Right ventricle myocardium inferior (tissue), 1 donor: ENCODE data around the gene ZBTB32. TPM values are rescaled to one million over a fixed set of nuclear protein-coding genes. Genes with fewer than 3 reads are reported as not detected.
"Not testable (repeated sequence)": the region's sequence is repeated elsewhere in the genome, so short reads cannot be mapped to it uniquely, and the experiment has no call there.

Experiments
- ATAC-seq: fragments of 200-7000 bp; cut with Tn5 transposase; one replicate; pipeline ENCODE4 v1.9.1; 2020; ENCODE audit warnings: mild to moderate bottlenecking, moderate library complexity
- DNase-seq: peaks from one replicate; pipeline ENCODE4 v3.0.0; 2021; ENCODE audit errors: missing footprints
- intact Hi-C: fragments of 100-400 bp; cut with DNase I; formaldehyde crosslinking; loops from one replicate; pipeline ENCODE4 v1.11.0; 2022
- total RNA-seq: library from RNA; stranded (reverse); fragmentation: NEBNext Ultra II Directional; extraction: Animal tissue kit (Norgen Biotek cat#: 25700); gene quantifications from one replicate; pipeline ENCODE4 v1.2.1, GENCODE V29; 2021
- donor health status: DM: no; HTN: yes; CAD: no; lungs with severe emphysema.

ZBTB32 gene
- total RNA-seq, 1 donor from 2014 or later = not detected

DNA sequence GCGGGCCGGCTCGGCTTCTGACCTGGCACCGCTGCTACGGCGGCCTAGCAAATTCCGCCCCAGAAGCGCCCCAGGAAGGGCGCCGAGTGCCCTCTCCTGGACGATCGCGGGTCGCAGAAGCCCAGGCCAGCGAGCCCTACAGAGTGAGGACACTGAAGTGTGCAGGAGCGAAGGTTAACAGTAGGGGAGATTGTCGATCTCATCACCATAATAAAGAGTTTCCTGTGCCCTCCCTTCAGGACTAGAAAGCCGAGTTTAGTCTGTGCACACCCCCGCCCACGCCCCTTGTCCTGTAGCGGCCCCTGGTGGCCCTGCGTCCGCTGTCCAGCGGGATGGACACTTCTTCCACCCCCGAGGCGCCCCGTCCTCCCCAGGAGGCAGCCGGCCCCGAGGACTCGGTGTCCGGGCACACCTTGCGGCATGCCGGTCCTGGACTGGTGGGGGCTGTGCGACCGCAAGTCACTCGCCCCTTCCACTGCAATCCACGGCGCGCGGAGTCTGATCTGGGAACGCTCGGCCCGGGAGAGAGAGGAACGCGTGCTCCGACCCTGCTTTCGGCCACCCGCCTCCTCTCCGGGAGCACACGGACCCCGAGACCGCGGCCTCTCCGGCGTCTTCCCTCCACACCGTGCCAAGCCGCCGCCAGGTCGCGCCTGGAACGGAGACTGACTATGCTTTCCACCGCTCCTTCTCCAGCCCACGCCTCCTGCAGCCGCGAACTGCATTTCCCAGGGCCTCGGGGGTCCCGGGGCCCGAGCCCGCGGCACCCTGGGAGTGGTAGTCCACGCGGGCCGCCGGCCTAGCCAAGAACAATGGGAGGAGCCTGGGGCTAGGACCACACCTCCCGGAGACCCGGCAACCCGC, 12.7 kb downstream of the ZBTB32 start:
- intact Hi-C loops = loop anchor here (1.0 kb wide), 6 partner anchors 15 to 214 kb away; partner anchors contain the start of genes HSPB6, PSENEN and U2AF1L4
- peak; percentile 99 for DNase-seq
- peak; percentile 96 for ATAC-seq

DNA sequence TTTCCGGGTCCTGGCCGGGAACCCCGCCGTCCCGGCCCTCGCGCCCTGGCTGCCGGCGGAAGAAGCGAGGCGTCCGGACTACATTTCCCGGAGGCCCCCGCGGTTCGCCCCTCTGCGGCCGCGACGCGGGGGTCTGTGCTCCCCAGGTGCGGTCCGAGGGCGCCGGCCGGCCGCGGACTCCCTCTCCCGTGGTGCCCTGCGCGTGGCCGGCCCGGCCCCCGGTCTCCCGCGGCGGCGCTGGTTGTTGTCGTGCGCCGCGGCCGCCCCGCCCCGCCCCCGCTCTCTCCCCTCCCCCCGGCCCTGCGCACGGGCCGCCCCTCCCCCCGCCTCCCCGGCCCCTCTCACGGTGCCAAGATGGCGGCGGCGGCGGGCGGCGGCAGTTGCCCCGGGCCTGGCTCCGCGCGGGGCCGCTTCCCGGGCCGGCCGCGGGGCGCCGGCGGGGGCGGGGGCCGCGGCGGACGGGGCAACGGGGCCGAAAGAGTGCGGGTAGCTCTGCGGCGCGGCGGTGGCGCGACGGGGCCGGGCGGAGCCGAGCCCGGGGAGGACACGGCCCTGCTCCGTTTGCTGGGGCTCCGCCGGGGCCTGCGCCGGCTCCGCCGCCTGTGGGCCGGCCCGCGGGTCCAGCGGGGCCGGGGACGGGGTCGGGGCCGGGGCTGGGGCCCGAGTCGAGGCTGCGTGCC, 13.4 kb downstream of the ZBTB32 start, which contains the start of gene KMT2B:
Gene KMT2B (plus strand): TSS at position 339 of the 680 bp plus-strand sequence. CDS start 16 bp downstream, at position 355.
- DNase-seq = no peak
- ATAC-seq = peak; percentile 82
- intact Hi-C loops = loop anchor here (1.0 kb wide), 4 partner anchors 25 to 213 kb away; partner anchors contain the start of genes PSENEN and U2AF1L4

DNA sequence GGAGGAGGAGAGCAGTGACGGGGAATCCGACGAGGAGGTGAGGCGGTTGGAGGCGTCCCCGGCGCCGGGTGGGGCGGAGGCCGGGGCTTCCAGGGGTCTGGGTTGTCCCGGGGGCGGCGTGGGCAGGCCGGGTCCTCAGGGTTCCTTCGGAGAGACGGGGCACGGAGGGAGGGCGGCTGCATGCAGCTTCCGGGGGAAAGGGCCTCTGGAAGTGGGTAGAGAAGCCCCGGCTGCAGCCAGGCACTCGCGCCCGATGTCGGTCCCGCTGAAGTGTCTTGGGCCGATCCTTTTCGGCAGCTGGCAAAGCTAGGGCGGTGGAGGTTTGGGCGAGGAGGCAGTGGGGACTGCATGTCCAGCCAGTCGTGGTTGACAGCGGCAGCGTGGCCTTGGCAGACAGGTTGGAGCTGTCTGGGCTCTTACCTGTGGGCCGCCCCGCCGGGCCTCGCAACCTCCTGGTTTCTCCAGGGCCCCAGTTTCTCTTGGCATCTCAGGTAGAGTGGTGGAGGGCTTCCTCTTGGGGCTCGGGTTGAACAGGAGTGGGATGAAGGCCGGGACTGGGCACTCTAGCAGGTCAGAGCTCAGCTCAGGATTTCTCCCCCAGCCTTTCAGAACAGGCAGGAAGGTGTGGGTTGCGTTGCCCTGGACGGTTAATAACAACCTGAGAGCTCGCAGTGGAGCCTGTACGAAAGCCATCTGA, 14.1 kb downstream of the ZBTB32 start:
- ATAC-seq = no peak
- intact Hi-C loops = no loop called here
- peak; percentile 70 for DNase-seq

DNA sequence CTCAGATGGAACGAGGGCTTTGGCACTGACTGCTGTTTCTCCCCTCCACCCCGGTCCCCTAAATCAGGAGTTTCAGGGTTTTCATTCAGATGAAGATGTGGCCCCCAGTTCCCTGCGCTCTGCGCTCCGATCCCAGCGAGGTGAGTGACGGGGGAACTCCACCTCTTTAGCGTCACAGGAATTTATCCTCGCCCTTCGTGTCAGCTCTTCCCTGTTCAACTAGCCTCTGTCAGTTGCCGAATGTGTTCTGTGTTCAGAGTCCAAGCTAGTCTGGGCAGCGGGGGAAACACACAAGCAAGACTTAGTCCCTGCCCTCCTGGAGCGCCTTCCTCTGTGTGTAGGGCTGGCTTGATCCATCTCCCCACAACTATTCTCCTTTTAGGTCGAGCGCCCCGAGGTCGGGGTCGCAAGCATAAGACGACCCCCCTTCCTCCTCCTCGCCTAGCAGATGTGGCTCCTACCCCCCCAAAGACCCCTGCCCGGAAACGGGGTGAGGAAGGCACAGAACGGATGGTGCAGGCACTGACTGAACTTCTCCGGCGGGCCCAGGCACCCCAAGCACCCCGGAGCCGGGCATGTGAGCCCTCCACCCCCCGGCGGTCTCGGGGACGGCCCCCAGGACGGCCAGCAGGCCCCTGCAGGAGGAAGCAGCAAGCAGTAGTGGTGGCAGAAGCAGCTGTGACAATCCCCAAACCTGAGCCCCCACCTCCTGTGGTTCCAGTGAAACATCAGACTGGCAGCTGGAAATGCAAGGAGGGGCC, 15.2 kb downstream of the ZBTB32 start:
- ATAC-seq (no peak), DNase-seq (peak; percentile 45)
- intact Hi-C loops = no loop called here

DNA sequence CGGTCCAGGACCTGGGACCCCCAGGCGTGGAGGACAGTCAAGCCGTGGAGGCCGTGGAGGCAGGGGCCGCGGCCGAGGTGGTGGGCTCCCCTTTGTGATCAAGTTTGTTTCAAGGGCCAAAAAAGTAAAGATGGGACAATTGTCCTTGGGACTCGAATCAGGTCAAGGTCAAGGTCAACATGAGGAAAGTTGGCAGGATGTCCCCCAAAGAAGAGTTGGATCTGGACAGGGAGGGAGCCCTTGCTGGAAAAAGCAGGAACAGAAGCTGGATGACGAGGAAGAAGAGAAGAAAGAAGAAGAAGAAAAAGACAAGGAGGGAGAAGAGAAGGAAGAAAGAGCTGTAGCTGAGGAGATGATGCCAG, 15.8 kb downstream of the ZBTB32 start:
- intact Hi-C loops = no loop called here
- DNase-seq = no peak
- no peak for ATAC-seq

DNA sequence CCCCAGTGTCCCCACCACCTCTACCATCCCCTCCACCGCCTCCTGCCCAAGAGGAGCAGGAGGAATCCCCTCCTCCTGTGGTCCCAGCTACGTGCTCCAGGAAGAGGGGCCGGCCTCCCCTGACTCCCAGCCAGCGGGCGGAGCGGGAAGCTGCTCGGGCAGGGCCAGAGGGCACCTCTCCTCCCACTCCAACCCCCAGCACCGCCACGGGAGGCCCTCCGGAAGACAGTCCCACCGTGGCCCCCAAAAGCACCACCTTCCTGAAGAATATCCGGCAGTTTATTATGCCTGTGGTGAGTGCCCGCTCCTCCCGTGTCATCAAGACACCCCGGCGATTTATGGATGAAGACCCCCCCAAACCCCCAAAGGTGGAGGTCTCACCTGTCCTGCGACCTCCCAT, 16.3 kb downstream of the ZBTB32 start:
- ATAC-seq (no peak), DNase-seq (peak; percentile 14)
- intact Hi-C loops = no loop called here

DNA sequence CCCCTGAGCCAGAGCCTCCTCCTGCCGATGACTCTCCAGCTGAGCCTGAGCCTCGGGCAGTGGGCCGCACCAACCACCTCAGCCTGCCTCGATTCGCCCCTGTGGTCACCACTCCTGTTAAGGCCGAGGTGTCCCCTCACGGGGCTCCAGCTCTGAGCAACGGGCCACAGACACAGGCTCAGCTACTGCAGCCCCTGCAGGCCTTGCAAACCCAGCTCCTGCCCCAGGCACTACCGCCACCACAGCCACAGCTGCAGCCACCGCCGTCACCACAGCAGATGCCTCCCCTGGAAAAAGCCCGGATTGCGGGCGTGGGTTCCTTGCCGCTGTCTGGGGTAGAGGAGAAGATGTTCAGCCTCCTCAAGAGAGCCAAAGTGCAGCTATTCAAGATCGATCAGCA, 17.0 kb downstream of the ZBTB32 start:
- ATAC-seq (no peak), DNase-seq (peak; percentile 66)
- intact Hi-C loops = no loop called here

DNA sequence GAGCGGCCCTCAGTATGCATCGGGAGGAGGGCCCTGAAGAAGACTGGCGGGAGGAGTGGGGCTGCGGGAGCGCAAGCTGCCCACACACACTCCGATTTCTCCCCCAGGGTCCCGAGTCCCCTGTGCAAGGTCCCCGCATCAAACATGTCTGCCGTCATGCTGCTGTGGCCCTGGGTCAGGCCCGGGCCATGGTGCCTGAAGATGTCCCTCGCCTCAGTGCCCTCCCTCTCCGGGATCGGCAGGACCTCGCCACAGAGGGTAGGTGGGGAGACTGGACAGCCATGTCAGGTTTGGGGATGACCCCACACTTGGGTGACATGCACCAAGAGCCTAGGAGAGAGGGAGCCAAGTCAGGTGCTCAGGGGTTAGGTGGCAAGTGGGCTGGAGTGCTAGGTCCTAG, 18.1 kb downstream of the ZBTB32 start:
- intact Hi-C loops = no loop called here
- DNase-seq (peak; percentile 37), ATAC-seq (no peak)

DNA sequence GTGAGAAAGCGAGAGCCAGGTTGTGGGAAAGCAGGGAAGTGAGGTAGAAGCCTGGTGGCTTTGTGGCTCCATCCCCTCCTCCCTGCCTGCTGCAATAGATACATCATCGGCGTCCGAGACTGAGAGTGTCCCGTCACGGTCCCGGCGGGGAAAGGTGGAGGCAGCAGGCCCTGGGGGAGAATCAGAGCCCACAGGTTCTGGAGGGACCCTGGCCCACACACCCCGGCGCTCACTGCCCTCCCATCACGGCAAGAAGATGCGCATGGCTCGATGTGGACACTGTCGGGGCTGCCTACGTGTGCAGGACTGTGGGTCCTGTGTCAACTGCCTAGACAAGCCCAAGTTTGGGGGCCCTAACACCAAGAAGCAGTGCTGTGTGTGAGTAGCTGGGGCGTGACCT, 18.5 kb downstream of the ZBTB32 start:
- no peak for ATAC-seq
- intact Hi-C loops = no loop called here

DNA sequence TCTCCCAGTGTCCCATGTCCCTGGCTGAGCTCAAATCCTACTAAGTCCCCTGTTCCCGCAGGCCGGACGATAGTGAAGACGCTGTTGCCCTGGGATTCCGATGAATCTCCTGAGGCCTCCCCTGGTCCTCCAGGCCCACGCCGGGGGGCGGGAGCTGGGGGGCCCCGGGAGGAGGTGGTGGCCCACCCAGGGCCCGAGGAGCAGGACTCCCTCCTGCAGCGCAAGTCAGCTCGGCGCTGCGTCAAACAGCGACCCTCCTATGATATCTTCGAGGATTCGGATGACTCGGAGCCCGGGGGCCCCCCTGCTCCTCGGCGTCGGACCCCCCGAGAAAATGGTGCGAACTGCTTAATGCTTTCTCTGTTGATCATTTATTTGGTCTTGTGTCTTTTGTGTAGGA, 19.3 kb downstream of the ZBTB32 start:
- no peak for DNase-seq
- no peak for ATAC-seq
- intact Hi-C loops = no loop called here

More for the DNA sequence above, 18.5 kb downstream of the ZBTB32 start:
- peak; percentile 17 for DNase-seq

DNA sequence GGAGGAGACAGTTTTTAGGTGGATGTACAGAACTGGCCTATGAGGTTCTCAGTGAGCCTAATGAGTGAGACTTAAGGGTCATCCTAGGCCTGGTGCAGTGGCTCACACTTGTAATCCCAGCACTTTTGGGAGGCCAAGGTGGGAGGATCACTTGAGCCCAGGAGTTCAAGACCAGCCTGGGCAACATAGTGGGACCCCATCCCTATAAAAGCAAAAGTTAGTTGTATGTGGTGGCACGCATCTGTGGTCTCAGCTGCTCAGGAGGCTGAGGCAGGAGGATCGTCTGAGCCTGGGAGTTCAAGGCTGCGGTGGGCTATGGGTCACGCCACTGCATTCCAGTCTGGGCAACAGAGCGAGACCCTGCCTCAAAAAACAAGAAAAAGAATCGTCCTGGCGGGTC, 19.8 kb downstream of the ZBTB32 start:
- ATAC-seq, intact Hi-C loops, DNase-seq: not testable (repeated sequence)

DNA sequence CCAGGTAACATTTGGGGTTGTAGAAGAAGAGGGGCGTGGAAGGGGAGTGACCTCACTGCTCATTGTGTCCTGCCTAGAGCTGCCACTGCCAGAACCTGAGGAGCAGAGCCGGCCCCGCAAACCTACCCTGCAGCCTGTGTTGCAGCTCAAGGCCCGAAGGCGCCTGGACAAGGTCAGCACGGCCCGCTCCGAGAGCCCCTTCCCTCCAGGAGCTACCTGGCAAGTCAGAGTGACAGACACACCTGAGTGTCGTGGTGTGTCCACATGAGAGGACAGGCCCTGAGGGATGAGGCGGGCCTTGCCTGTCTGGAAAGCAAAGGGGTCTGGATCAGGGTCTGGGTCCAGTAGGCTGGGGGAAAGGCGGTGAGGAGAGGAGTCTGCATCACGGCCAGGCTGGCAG, 20.2 kb downstream of the ZBTB32 start:
- ATAC-seq = no peak
- intact Hi-C loops = no loop called here
- DNase-seq = peak; percentile 25

DNA sequence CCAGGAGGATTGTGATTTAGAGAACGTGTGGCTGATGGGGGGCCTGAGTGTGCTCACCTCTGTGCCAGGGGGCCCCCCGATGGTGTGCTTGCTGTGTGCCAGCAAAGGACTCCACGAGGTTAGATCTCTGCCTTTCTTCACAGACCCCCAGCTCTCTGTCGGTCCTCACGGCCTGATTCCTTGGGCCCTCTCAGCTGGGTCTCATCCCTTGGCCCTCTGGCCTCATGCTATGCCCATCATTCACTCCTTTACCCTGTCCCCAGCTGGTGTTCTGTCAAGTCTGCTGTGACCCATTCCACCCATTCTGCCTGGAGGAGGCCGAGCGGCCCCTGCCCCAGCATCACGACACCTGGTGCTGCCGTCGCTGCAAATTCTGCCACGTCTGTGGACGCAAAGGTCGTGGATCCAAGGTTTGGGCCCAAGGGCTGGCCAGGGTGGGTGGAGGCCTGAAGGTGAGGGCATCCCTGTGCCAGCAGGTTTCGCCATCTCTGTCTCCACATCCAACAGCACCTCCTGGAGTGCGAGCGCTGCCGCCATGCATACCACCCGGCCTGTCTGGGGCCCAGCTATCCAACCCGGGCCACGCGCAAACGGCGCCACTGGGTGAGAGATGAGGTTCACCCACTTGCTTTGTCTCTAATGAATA, 21.0 kb downstream of the ZBTB32 start:
- intact Hi-C loops = no loop called here
- DNase-seq = peak; percentile 59

DNA sequence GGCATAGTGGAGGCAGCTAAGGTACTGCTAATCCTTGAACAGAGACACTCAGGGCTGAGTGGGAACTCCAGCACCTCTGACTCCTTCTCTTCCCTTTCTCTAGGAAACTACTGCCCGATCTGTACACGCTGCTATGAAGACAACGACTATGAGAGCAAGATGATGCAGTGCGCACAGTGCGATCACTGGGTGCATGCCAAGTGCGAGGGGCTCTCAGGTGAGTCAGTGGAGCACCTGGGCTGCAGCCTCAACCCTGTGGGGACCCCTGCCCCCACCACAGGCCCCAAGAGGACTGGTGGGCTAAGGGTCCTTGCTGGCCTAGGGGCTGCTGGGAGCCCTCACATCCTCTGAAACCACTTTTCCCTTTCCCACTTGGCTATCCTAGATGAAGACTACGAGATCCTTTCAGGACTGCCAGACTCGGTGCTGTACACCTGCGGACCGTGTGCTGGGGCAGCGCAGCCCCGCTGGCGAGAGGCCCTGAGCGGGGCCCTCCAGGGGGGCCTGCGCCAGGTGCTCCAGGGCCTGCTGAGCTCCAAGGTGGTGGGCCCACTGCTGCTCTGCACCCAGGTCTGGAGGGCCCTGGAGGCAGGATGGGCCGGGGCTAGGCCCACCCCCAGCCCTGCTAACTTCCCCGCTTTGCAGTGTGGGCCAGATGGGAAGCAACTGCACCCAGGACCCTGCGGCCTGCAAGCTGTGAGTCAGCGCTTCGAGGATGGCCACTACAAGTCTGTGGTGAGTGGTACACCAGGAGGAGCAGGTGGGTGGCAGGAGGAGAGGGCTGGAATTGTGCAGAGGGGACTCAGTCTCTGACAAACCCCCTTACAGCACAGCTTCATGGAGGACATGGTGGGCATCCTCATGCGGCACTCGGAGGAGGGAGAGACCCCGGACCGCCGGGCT, 22.9 kb downstream of the ZBTB32 start:
- peak; percentile 32 for DNase-seq
- intact Hi-C loops = no loop called here
- no peak for ATAC-seq

More for the DNA sequence above, 21.0 kb downstream of the ZBTB32 start:
- no peak for ATAC-seq

DNA sequence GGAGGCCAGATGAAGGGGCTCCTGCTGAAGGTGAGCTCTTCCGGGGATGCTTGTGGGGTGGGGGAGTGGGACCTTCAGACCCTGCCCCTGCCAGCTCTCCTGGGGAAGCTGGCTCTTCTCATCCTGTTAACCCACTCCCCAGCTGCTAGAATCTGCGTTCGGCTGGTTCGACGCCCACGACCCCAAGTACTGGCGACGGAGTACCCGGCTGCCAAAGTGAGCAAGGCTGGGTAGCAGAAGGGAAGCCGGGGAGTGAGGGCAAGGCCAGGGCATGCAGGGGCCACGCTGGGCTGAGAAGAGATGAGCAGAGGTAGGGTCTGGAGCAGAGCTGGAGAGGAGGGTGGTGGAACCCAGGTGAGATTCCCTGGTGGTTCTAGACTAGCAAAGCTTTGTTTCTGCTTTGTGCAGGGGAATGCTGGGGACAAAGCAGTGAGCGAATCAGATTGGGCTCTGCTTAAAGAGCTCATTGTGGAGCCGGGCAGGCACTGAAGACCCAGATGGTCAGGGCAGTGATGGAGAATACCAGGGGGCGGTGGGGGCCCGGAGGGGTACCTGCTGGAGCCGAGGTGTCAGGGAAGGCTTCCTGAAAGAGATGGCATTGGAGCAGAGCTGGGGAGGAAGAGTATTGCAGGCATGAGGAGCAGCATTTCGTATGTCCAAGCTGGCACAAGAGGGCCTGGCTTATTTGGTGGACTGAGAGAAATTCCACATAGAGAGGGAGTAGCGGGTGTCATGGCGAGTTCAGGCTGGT, 23.8 kb downstream of the ZBTB32 start:
- DNase-seq (peak; percentile 18), ATAC-seq (no peak)
- intact Hi-C loops = no loop called here

DNA sequence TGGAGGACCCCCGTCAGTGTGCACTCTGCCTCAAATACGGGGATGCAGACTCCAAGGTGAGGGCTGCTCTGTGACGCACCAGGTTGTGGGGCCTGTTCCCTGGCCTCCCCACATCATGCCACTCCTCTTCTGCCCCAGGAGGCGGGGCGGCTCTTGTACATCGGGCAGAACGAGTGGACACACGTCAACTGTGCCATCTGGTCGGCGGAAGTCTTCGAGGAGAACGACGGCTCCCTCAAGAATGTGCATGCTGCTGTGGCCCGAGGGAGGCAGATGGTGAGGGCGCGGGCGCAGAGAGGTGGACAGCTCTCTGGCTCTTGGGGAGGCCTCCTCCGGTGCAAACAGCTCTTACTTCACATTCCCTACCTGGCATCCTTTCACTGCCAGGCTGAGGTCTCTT, 24.7 kb downstream of the ZBTB32 start:
- ATAC-seq (no peak), DNase-seq (peak; percentile 50)
- intact Hi-C loops = no loop called here
